HG03442 (cell line): ENCODE results near the gene SH3TC1.
A peak's percentile ranks its signal among the peaks of the same experiment; 100 is the strongest.

ENCODE experiments used
- ATAC-seq: cut with Tn5 transposase; IDR thresholded peaks from one replicate; pipeline ENCODE4 v1.9.1; 2021; ENCODE audit warnings: mild to moderate bottlenecking, moderate library complexity; ENCODE audit not compliant: unreplicated experiment

Gene SH3TC1

GRCh38 chr4:8180310-8181093, 18.6 kb upstream of the SH3TC1 start:
- ATAC-seq: no peak

DNA sequence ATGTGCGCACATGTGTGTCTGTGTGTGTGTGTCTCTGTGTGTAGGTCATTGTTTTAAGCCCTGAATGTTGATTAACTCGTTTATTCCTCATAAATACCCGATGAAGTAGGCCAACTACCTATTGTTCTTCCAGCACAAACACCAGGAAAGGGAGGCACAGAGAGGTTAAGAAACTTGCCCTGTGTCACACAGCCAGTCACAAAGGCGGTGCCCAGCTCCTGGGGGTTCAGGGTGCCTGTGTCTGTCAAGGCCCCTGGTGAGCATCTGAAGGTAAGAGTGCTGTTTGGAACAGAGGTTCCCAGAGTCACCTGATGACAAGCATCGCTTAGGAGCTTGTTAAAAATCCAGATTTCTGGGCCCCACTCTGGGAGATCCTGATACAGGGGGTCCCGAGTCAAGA, 18.0 kb upstream of the SH3TC1 start:
- ATAC-seq: no peak

DNA sequence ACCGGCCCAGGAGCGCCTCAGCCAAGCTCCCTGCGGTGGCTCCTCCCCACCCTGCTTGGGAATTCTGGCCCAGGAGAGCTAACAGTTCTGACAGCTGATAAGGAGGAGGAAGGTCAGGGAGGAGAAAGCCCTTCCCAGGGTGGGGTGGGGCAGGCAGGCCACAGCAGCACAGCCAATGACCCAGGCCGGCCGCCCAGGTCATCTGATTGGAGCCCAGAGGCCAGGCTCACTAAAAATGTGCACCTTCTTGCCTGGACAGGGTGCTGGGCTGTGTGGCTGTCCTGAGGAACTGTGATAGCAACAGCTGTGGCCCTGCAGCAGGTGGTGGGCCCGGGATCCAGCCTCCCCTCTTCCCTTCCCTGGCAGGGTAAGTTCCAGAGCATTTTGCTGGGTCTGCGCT, 17.2 kb upstream of the SH3TC1 start:
- ATAC-seq: no peak

GRCh38 chr4:8182294-8182693, 16.8 kb upstream of the SH3TC1 start:
- ATAC-seq: no peak

GRCh38 chr4:8182858-8183725, 16.0 kb upstream of the SH3TC1 start:
- ATAC-seq: no peak

- no peak for ATAC-seq
Observed at GRCh38 chr4:8184061-8184460, 15.0 kb upstream of the SH3TC1 start.

DNA sequence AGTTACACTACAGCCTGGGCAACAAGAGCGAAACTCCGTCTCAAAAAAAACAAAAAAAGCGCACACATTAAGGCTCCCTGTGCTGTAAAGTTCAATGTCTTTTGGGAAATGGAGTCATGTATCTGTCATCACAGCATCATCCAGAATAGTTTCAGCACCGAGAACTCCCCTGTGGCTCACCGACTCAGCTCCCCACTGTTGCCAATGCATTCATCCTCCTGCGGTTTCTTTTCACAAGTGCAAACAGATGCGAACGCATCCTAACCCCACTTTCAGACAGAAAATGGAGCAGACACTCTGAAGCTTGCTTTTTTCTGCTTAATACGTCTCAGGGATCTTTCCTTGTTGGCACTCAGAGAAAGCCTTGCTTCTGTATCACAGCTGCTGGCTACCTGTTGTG, 13.8 kb upstream of the SH3TC1 start:
- no peak for ATAC-seq

DNA sequence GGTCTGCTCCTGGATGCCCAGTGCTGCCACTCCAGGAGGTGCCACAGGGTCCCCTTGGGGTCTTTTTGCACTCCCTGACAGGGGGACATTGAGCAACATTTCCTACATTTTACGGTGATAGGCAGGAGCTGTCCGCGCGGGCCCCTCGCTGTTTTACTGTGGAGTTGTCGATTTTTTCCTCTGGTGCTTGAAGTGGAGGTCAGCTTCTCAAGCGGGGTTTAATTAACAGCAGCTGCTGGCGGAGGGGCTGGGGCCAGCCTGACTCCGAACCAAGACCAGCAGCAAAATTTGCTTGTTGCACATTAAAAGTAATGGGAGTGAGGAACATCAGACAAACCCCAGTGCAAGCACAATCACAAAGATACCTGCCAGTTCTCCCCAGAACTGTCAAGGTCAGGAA, 13.2 kb upstream of the SH3TC1 start:
- no peak for ATAC-seq

- ATAC-seq: no peak
Observed at GRCh38 chr4:8188085-8188484, 11.0 kb upstream of the SH3TC1 start.

DNA sequence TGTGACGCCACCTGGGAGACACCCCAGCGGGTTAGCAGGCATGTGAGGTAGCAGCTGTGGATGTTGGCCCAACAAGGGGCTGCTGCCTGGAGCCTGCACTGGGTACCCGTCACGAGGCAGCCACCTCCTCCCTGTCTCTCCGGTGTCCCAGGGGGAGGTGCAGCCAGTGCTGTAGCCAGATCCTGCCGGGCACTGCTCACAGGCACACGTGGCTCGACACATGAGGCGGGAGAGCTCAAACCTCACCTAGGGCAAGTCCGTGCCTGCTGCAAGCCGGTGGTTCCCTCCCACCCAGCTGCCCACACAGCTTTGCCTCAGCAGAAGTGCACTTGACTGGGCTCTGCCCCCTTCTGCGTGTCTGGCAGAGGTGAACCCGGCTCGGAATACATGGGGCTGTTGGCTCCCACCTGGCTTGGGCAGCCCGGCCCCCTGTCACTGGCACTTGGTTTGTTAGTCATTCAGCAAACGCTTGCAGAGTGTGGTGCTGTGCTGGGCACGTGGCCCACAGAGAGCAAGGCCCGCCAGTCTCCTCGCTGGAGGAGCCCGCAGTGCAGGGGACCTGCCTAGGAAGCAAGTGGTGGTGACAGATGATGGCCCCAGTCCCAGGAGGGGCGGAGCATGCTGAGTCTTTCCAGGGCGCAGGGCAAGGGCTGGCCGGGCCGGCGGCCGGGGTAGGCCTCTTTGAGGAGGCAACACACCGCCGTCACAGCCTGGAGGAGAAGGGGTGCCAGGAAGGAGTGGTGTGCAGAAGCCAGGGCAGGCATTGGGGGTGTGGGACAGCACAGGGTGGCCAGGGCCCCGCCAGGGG, 10.1 kb upstream of the SH3TC1 start:
- ATAC-seq: no peak

GRCh38 chr4:8189551-8190466, 9.3 kb upstream of the SH3TC1 start:
- no peak for ATAC-seq

- ATAC-seq: peak; percentile 51
Observed at GRCh38 chr4:8191136-8191747, 7.8 kb upstream of the SH3TC1 start.

DNA sequence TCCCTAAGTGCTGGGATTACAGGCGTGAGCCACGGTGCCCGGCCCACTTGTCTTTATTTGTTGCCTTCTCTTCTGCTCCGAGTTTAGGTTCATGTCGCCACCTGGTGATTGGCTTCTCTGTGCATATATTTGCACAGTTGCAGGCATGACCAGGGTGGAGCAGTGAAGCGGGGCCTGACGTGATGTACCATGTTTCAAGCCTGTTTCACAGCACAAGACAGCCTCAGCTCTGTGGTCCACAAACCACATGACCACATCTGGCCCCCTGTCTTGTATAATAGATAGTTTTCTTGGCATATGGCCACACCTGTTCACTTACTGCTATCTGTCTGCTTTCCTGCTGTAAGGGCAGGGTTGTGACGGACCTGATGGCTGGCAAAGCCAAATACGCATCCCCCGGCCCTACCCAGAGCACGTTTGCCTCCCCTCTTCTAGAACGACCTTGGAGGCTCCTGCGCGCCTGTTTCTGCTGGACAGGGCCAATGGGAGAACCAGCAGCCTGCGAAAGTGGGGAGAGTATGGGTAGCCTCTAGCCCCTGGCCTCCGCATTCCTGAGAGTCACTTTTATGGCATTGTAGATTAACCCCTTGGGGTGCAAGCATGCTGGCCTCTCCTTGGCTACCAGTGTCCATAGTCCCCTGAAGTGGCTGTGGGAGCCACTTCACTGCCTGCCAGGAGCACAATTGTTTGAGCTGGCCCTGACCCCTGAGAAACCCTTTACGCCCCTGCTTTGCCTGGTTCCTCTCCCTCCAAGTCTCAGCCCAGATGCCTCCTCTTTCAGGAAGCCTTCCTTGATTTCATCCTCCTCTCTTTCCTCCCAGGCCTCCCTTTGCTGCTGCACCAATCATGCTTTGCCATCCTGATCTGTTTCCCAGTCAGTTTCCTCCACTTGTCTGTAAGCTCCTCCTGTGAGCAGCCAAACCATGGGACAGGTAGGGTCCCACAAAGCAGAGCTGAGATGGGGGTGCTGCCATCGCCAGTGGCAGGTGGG, 6.0 kb upstream of the SH3TC1 start:
- ATAC-seq: peak; percentile 77

DNA sequence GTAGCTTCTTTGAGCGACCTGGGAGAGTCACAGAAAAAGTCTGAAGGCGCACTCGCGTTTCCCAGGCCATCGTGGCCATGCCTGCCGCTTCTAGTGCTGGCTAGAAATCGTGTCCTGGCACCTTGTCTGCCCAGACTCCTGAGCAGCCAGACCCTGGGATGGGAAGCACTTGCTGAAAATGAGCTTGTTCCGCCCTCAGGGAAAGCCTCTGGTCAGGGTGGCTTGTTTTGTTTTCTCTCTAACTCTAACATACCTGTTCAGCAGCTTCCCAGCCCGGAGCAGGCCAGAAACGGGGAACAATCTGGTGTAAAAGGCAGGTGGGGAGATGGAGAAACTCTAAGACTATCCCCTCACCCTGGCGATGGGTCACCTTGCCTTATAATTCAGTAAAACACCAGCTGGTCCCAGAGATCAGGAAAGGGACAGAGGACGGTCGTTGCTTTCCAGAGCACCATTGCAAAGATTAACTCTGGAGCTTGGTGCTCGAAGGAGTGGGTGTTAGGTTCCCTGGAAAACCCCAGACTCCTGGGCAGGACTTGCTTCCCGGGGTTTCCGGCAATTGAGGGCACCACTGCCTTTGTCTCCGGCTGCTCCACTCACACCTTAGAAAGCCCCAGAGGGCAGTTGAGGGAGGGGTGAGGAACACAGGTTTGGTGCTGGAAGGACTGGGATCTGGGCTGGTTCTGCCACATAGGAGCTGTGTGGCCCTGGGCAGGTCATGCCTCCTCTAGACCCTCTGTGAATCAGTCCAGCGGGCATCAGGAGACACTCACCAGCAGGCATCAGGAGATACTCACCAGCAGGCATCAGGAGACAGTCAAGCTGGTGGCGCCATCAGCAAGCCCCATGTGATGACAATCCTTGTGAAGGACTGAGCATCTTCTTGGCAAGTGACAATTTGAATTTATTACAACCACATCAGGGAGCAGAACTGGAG, 4.5 kb upstream of the SH3TC1 start:
- no peak for ATAC-seq

- ATAC-seq: no peak
Observed at GRCh38 chr4:8195431-8195830, 3.7 kb upstream of the SH3TC1 start.

GRCh38 chr4:8195841-8196458, 3.1 kb upstream of the SH3TC1 start:
- ATAC-seq: no peak

- ATAC-seq: no peak
Observed at GRCh38 chr4:8197521-8197920, 1.6 kb upstream of the SH3TC1 start.
